Measurements from ENCODE around the gene SCT.

- no peak for TF ChIP-seq CTCF (IDR thresholded peaks at IDR 0.05)
- no peak for TF ChIP-seq POLR2AphosphoS5 (IDR thresholded peaks at IDR 0.05; ENCODE audit: insufficient read depth in 1 of 2, low read depth in 1 of 2)
These were observed 10.4 kb downstream of the SCT start for GRCh38 chr11:616320-617198.
